HepG2 (cell line): ENCODE measurements around the gene TYMP. TPM values are rescaled to one million over a fixed set of nuclear protein-coding genes. Genes with fewer than 3 reads are reported as not detected.

Source experiments
- ATF1 ChIP-seq: IDR thresholded peaks from 2 replicates; pipeline ENCODE4 v1.6.1; 2016; ENCODE audit warnings: mild to moderate bottlenecking, control low read depth
- ELF3 ChIP-seq: IDR thresholded peaks from 2 replicates; pipeline ENCODE4 v1.6.1; 2016; ENCODE audit warnings: missing genetic modification reagents, missing compliant biosample characterization
- FOXA3 ChIP-seq: IDR thresholded peaks from 2 replicates; pipeline ENCODE4 v1.6.1; 2016; ENCODE audit warnings: missing genetic modification reagents, missing compliant biosample characterization
- FOXJ3 ChIP-seq: sonication (generic); formaldehyde crosslinking; IDR thresholded peaks from 2 replicates; pipeline ENCODE4 v1.4.0; 2020; ENCODE audit warnings: missing genetic modification reagents, mild to moderate bottlenecking, borderline replicate concordance
- GMEB1 ChIP-seq: sonication (generic); formaldehyde crosslinking; IDR thresholded peaks from 2 replicates; pipeline ENCODE4 v1.5.1; 2020; ENCODE audit warnings: missing genetic modification reagents, mild to moderate bottlenecking, borderline replicate concordance
- HES4 ChIP-seq: sonication (generic); formaldehyde crosslinking; IDR thresholded peaks from 2 replicates; pipeline ENCODE4 v1.9.0; 2021; ENCODE audit warnings: mild to moderate bottlenecking, missing genetic modification reagents, borderline replicate concordance
- IKZF1 ChIP-seq: fragments of 450-650 bp; IDR thresholded peaks from 2 replicates; pipeline ENCODE4 v1.7.1; 2016
- IKZF4 ChIP-seq: sonication (generic); formaldehyde crosslinking; IDR thresholded peaks from 2 replicates; pipeline ENCODE4 v1.5.1; 2020; ENCODE audit warnings: borderline replicate concordance, mild to moderate bottlenecking, low read depth, missing genetic modification reagents; ENCODE audit errors: not compliant biosample characterization
- KLF12 ChIP-seq: sonication (generic); formaldehyde crosslinking; IDR thresholded peaks from 2 replicates; pipeline ENCODE4 v1.4.0; 2020; ENCODE audit warnings: missing genetic modification reagents, borderline replicate concordance
- MEIS2 ChIP-seq: sonication (generic); formaldehyde crosslinking; IDR thresholded peaks from 2 replicates; pipeline ENCODE4 v1.9.0; 2021; ENCODE audit warnings: mild to moderate bottlenecking, missing genetic modification reagents
- MYNN ChIP-seq: sonication (generic); formaldehyde crosslinking; IDR thresholded peaks from 2 replicates; pipeline ENCODE4 v1.4.0; 2020; ENCODE audit warnings: mild to moderate bottlenecking, low read depth, missing genetic modification reagents
- NCOA2 ChIP-seq: sonication (generic); formaldehyde crosslinking; IDR thresholded peaks from 2 replicates; pipeline ENCODE4 v1.8.0; 2022; ENCODE audit warnings: inconsistent platforms
- PRDM10 ChIP-seq: sonication (generic); formaldehyde crosslinking; IDR thresholded peaks from 2 replicates; pipeline ENCODE4 v1.4.0; 2020; ENCODE audit warnings: low read depth, missing genetic modification reagents
- REL ChIP-seq: sonication (generic); formaldehyde crosslinking; conservative IDR thresholded peaks from 2 replicates; pipeline ENCODE4 v1.8.0; 2022; ENCODE audit warnings: mild to moderate bottlenecking, missing genetic modification reagents, moderate library complexity
- THAP7 ChIP-seq: sonication (generic); formaldehyde crosslinking; IDR thresholded peaks from 2 replicates; pipeline ENCODE4 v1.8.1; 2023; ENCODE audit warnings: mild to moderate bottlenecking, missing genetic modification reagents
- TRAFD1 ChIP-seq: sonication (generic); formaldehyde crosslinking; IDR thresholded peaks from 2 replicates; pipeline ENCODE4 v1.5.1; 2020; ENCODE audit warnings: missing genetic modification reagents, mild to moderate bottlenecking, borderline replicate concordance
- ZNF557 ChIP-seq: sonication (generic); formaldehyde crosslinking; IDR thresholded peaks from 2 replicates; pipeline ENCODE4 v1.4.0; 2020; ENCODE audit warnings: missing genetic modification reagents
- ZNF597 ChIP-seq: sonication (generic); formaldehyde crosslinking; IDR thresholded peaks from 2 replicates; pipeline ENCODE4 v1.5.0; 2020; ENCODE audit warnings: missing genetic modification reagents
- polyA plus RNA-seq, 8 experiments: library from polyadenylated mRNA; depleted of rRNA in 3 of 8; stranded (reverse) in 7 of 8; unstranded in 1 of 8; fragments of >200 nt; fragmentation: Illumina TruSeq in 4 of 8; extraction: Trizol in 4 of 8; gene quantifications; 2 replicates each; pipeline versions ENCODE4 v1.2.1 to v1.2.3, GENCODE V29; 2011 to 2016; ENCODE audit warnings: low read depth in 4 of 8, missing spikeins in 1 of 8, mixed read lengths in 1 of 8; ENCODE audit not compliant: insufficient read depth in 1 of 8
- total RNA-seq, 5 experiments: library from RNA; depleted of rRNA; stranded (reverse); fragments of >200 nt; fragmentation: Illumina TruSeq; extraction: Trizol; gene quantifications; 2 replicates each; pipeline ENCODE4 v1.2.3, GENCODE V29; 2016; ENCODE audit warnings: low read depth in 1 of 5

The TYMP gene
- total and polyA plus RNA-seq, 2 of the 13 experiments (the other 11 are each of a cell fraction or from before 2014, with no cell fraction given): 3.9 to 4.3 TPM

- TF ChIP-seq NCOA2 (CRISPR knock-in tag): no peak; the same call in 1 of the 2 replicates
- TF ChIP-seq IKZF1: no peak
- peak; percentile 20; the same call in 1 of the 2 replicates for TF ChIP-seq MEIS2 (CRISPR knock-in tag)
- TF ChIP-seq TRAFD1 (CRISPR knock-in tag): no peak
- TF ChIP-seq ATF1 (CRISPR knock-in tag): no peak
- TF ChIP-seq FOXA3: peak; percentile 44; the same call in 1 of the 2 replicates
- no peak for TF ChIP-seq THAP7 (CRISPR knock-in tag)
- peak; percentile 80; the same call in 1 of the 2 replicates for TF ChIP-seq HES4
- TF ChIP-seq ZNF557 (CRISPR knock-in tag): no peak
- TF ChIP-seq ELF3 (CRISPR knock-in tag): peak; percentile 38; the same call in 1 of the 2 replicates
- TF ChIP-seq IKZF4 (CRISPR knock-in tag): peak; percentile 59
- TF ChIP-seq ZNF597 (CRISPR knock-in tag): no peak
- no peak for TF ChIP-seq MYNN (CRISPR knock-in tag)
- no peak; the same call in 1 of the 2 replicates for TF ChIP-seq REL (CRISPR knock-in tag)
- no peak for TF ChIP-seq KLF12 (CRISPR knock-in tag)
- peak; percentile 59; the same call in 1 of the 2 replicates for TF ChIP-seq GMEB1
- no peak; the same call in 1 of the 2 replicates for TF ChIP-seq PRDM10 (CRISPR knock-in tag)
- no peak for TF ChIP-seq FOXJ3 (CRISPR knock-in tag)
Observed at GRCh38 chr22:50525104-50525857, 4.5 kb downstream of the TYMP start, which contains the start of gene SCO2 (continued).
